Spleen (tissue), 11 donors: ENCODE data around the gene MGAT4C. TPM values are rescaled to one million over a fixed set of nuclear protein-coding genes. Genes with fewer than 3 reads are reported as not detected.

Experiments
- DNase-seq: peaks from one replicate; pipeline ENCODE4 v3.0.0-alpha.2; 2020
- H3K27ac ChIP-seq, 8 donors: fragments of 200-600 bp; sonication (generic) in 7 of 8; 1 replicate in 4 of 8; 2 replicates in 4 of 8; pipeline versions ENCODE4 v1.5.0 to v1.8.0; 2016 to 2021; ENCODE audit warnings: inconsistent platforms in 4 of 8, mild to moderate bottlenecking in 4 of 8, moderate library complexity in 1 of 8
- H3K27me3 ChIP-seq, 7 donors: fragments of 200-600 bp; sonication (generic) in 6 of 7; replicated peaks in 1 of 7; 1 replicate in 4 of 7; 2 replicates in 3 of 7; pipeline versions ENCODE4 v1.5.0 to v1.8.0; 2016 to 2021; ENCODE audit warnings: inconsistent platforms in 3 of 7, mild to moderate bottlenecking in 1 of 7
- H3K36me3 ChIP-seq, 6 donors: fragments of 200-600 bp; sonication (generic) in 5 of 6; 1 replicate in 4 of 6; 2 replicates in 2 of 6; pipeline versions ENCODE4 v1.5.0 to v1.8.0; 2016 to 2021; ENCODE audit warnings: inconsistent platforms in 2 of 6
- H3K4me1 ChIP-seq, 6 donors: fragments of 200-600 bp; sonication (generic) in 5 of 6; 1 replicate in 3 of 6; 2 replicates in 3 of 6; pipeline versions ENCODE4 v1.5.0 to v1.8.0; 2016 to 2021; ENCODE audit warnings: inconsistent platforms in 3 of 6
- H3K4me3 ChIP-seq, 8 donors: fragments of 200-600 bp; sonication (generic) in 7 of 8; 1 replicate in 4 of 8; 2 replicates in 4 of 8; pipeline versions ENCODE4 v1.5.0 to v1.8.0; 2016 to 2021; ENCODE audit warnings: inconsistent platforms in 4 of 8, mild to moderate bottlenecking in 4 of 8, moderate library complexity in 2 of 8
- H3K9me3 ChIP-seq, 8 donors: fragments of 200-600 bp; sonication (generic) in 7 of 8; 1 replicate in 4 of 8; 2 replicates in 4 of 8; pipeline versions ENCODE4 v1.5.0 to v1.8.0; 2016 to 2021; ENCODE audit warnings: inconsistent platforms in 4 of 8
- CTCF ChIP-seq, 11 experiments: fragments of 200-600 bp in 7 of 11; fragments of 450-650 bp in 4 of 11; sonication (generic) in 4 of 11; IDR thresholded peaks in 8 of 11; conservative IDR thresholded peaks in 3 of 11; 1 replicate in 7 of 11; 2 replicates in 4 of 11; pipeline versions ENCODE4 v1.4.0 to v1.8.0; 2016 to 2021; ENCODE audit warnings: antibody characterized with exemption in 11 of 11, inconsistent platforms in 4 of 11, mild to moderate bottlenecking in 1 of 11
- POLR2A ChIP-seq, 3 donors: fragments of 450-650 bp; IDR thresholded peaks; one replicate each; pipeline ENCODE4 v1.5.1; 2017; ENCODE audit warnings: antibody characterized with exemption in 3 of 3, mild to moderate bottlenecking in 1 of 3
- POLR2AphosphoS5 ChIP-seq, 3 donors: sonication (generic); formaldehyde crosslinking; IDR thresholded peaks; one replicate each; pipeline ENCODE4 v1.5.1; 2017; ENCODE audit warnings: antibody characterized with exemption in 3 of 3
- WGBS, 5 donors: extraction: QIAGEN DNeasy Blood & Tissue Kit in 3 of 5; methylation state at CpG; one replicate each; pipeline versions ENCODE4 v1.1.5 to v1.1.7; 2013 to 2018; 5-methylcytosine and 5-hydroxymethylcytosine counted together
- intact Hi-C: fragments of 100-400 bp; cut with DNase I; formaldehyde crosslinking; loops from one replicate; pipeline ENCODE4 v1.15.0; 2023; ENCODE audit warnings: low total_unique reads
- polyA plus RNA-seq, 3 donors: library from polyadenylated mRNA; stranded (reverse); fragments of 200-250 nt; gene quantifications; one replicate each; pipeline ENCODE4 v1.2.1, GENCODE V29; 2013
- total RNA-seq, 7 donors: library from RNA; depleted of rRNA in 3 of 7; stranded (reverse); fragments of >200 nt in 3 of 7; fragmentation: NEBNext Ultra II Directional in 4 of 7; extraction: Animal tissue kit (Norgen Biotek cat#: 25700) in 4 of 7; gene quantifications; one replicate each; pipeline versions ENCODE4 v1.1.0 to v1.2.1, GENCODE V29; 2016 to 2021
- donor health status: healthy with polysubstance abuse.
- donor health status: DM: no; HTN: no; CAD: no; lungs with moderate emphysema.
- donor health status: DM: no; HTN: no; CAD: no.
- donor health status: Bipolar disorder and iron deficiency.
- donor health status: healthy.
- donor health status: DM: no; HTN: no; CAD: no.
- donor health status: DM: yes; HTN: yes; CAD: no.

Gene MGAT4C
- total and polyA plus RNA-seq, 10 donors = 0.03 TPM; not detected in 9

GRCh38 chr12:86216591-86216990 lies 39.6 kb downstream of the MGAT4C start:
- DNase-seq = no peak
- H3K36me3 ChIP-seq = no peaks in the 10 kb centered on the region
- no peaks in the 10 kb centered on the region for H3K27me3 ChIP-seq
- H3K9me3 ChIP-seq = no peaks in the 10 kb centered on the region
- no peak for TF ChIP-seq POLR2AphosphoS5 (IDR thresholded peaks at IDR 0.05)
- TF ChIP-seq POLR2A (IDR thresholded peaks at IDR 0.05) = no peak
- no peak for TF ChIP-seq CTCF (IDR thresholded peaks at IDR 0.05 in 8 of 11, conservative IDR thresholded peaks at IDR 0.05 in 3 of 11)
- no peak overlapping the region for H3K4me3 ChIP-seq
- WGBS, 5 donors = 50 to 72% (median 51%) methylated on average over 2 of the region's 2 CpGs
- intact Hi-C loops = no loop called here
- H3K27ac ChIP-seq = no peak overlapping the region
- no peaks in the 10 kb centered on the region for H3K4me1 ChIP-seq

GRCh38 chr12:86213012-86213411 lies 43.2 kb downstream of the MGAT4C start:
- intact Hi-C loops = no loop called here
- Histone ChIP-seq H3K9me3 (no peaks in the 10 kb centered on the region), H3K36me3 (no peaks in the 10 kb centered on the region), H3K27ac (no peak overlapping the region), H3K4me3 (no peak overlapping the region), H3K27me3 (no peaks in the 10 kb centered on the region), H3K4me1 (no peaks in the 10 kb centered on the region)
- WGBS, 5 donors = 67 to 74% (median 69%) methylated on average over 2 of the region's 2 CpGs
- no peak for TF ChIP-seq POLR2A (IDR thresholded peaks at IDR 0.05)
- DNase-seq = no peak

- intact Hi-C loops = no loop called here
Measured at GRCh38 chr12:86198696-86199444, 57.3 kb downstream of the MGAT4C start.

GRCh38 chr12:86196465-86196864 lies 59.7 kb downstream of the MGAT4C start:
- no peaks in the 10 kb centered on the region for H3K9me3 ChIP-seq
- intact Hi-C loops = no loop called here
- WGBS, 5 donors = 51 to 80% (median 64%) methylated on average over 1 of the region's 1 CpG

More at GRCh38 chr12:86198696-86199444, 57.3 kb downstream of the MGAT4C start:
- Histone ChIP-seq H3K4me1 (no peaks in the 10 kb centered on the region), H3K4me3 (no peak overlapping the region), H3K27me3 (no peaks in the 10 kb centered on the region), H3K9me3 (no peaks in the 10 kb centered on the region), H3K27ac (no peak overlapping the region), H3K36me3 (no peaks in the 10 kb centered on the region)
- DNase-seq = no peak
- 52 to 71% (median 65%) methylated on average over 4 of the region's 4 CpGs for WGBS, 5 donors
- TF ChIP-seq POLR2AphosphoS5 (IDR thresholded peaks at IDR 0.05) = no peak
- TF ChIP-seq CTCF (IDR thresholded peaks at IDR 0.05 in 8 of 11, conservative IDR thresholded peaks at IDR 0.05 in 3 of 11) = no peak
- TF ChIP-seq POLR2A (IDR thresholded peaks at IDR 0.05) = no peak

More at GRCh38 chr12:86196465-86196864, 59.7 kb downstream of the MGAT4C start:
- Histone ChIP-seq H3K36me3 (no peaks in the 10 kb centered on the region), H3K4me1 (no peaks in the 10 kb centered on the region), H3K27ac (no peak overlapping the region), H3K27me3 (no peaks in the 10 kb centered on the region), H3K4me3 (no peak overlapping the region)
- TF ChIP-seq POLR2AphosphoS5 (IDR thresholded peaks at IDR 0.05) (no peak), POLR2A (IDR thresholded peaks at IDR 0.05) (no peak), CTCF (IDR thresholded peaks at IDR 0.05 in 8 of 11, conservative IDR thresholded peaks at IDR 0.05 in 3 of 11) (no peak)
- DNase-seq = no peak
